DOHH2 (cell line): ENCODE results near the gene PDE2A.

Experiments used
- H3F3A ChIP-seq: fragments of 200-600 bp; sonication (generic), shearing (Covaris generic); 2 replicates; pipeline ENCODE4 v1.6.0; 2016; ENCODE audit warnings: antibody characterized with exemption, mild to moderate bottlenecking; ENCODE audit not compliant: control insufficient read depth, insufficient read depth
- H3K27ac ChIP-seq: fragments of 200-600 bp; sonication (generic); 2 replicates; pipeline ENCODE4 v1.5.1; 2014; ENCODE audit warnings: low read depth, mild to moderate bottlenecking, low read length, moderate library complexity
- H3K27me3 ChIP-seq: fragments of 200-600 bp; sonication (generic); 2 replicates; pipeline ENCODE4 v1.6.1; 2014; ENCODE audit warnings: mild to moderate bottlenecking, low read length, mixed read lengths; ENCODE audit not compliant: control insufficient read depth
- H3K36me3 ChIP-seq: fragments of 200-600 bp; sonication (generic); 2 replicates; pipeline ENCODE4 v1.6.1; 2014; ENCODE audit warnings: mild to moderate bottlenecking, low read length, moderate library complexity, mixed read lengths; ENCODE audit not compliant: control insufficient read depth
- H3K4me1 ChIP-seq: fragments of 200-600 bp; sonication (generic); 2 replicates; pipeline ENCODE4 v1.6.1; 2014; ENCODE audit warnings: mild to moderate bottlenecking, low read length, mixed read lengths; ENCODE audit not compliant: control insufficient read depth
- H3K4me2 ChIP-seq: fragments of 200-600 bp; sonication (generic); 2 replicates; pipeline ENCODE4 v1.6.0; 2014; ENCODE audit warnings: mild to moderate bottlenecking, low read length, moderate library complexity
- H3K4me3 ChIP-seq: fragments of 200-600 bp; sonication (generic); 2 replicates; pipeline ENCODE4 v1.5.1; 2014; ENCODE audit warnings: mild to moderate bottlenecking, low read length, mixed read lengths
- H3K79me2 ChIP-seq: fragments of 200-600 bp; sonication (generic); 2 replicates; pipeline ENCODE4 v1.6.1; 2014; ENCODE audit warnings: mild to moderate bottlenecking, low read length, mixed read lengths; ENCODE audit not compliant: control insufficient read depth
- H3K9me2 ChIP-seq: fragments of 200-600 bp; sonication (generic); replicated peaks from 2 replicates; pipeline ENCODE4 v1.6.1; 2014; ENCODE audit warnings: mild to moderate bottlenecking, low read length, mixed read lengths; ENCODE audit not compliant: control insufficient read depth
- H3K9me3 ChIP-seq: fragments of 200-600 bp; sonication (generic); 2 replicates; pipeline ENCODE4 v1.6.1; 2014; ENCODE audit warnings: antibody characterized with exemption, low read length, mixed read lengths; ENCODE audit not compliant: control insufficient read depth, insufficient read depth
- H4K20me1 ChIP-seq: fragments of 200-600 bp; sonication (generic); 2 replicates; pipeline ENCODE4 v1.6.0; 2014; ENCODE audit warnings: low read depth, mild to moderate bottlenecking, antibody characterized with exemption, low read length, moderate library complexity; ENCODE audit not compliant: control insufficient read depth, insufficient read depth
- CTCF ChIP-seq: fragments of 200-600 bp; sonication (generic); IDR thresholded peaks from one replicate; pipeline ENCODE4 v1.5.1; 2014; ENCODE audit warnings: antibody characterized with exemption, mild to moderate bottlenecking, low read depth, low read length; ENCODE audit not compliant: poor library complexity, severe bottlenecking
- EZH2phosphoT487 ChIP-seq: fragments of 200-600 bp; sonication (generic); IDR thresholded peaks from 2 replicates; pipeline ENCODE4 v1.6.1; 2017; ENCODE audit warnings: borderline replicate concordance, mild to moderate bottlenecking, antibody characterized with exemption, low read length, moderate library complexity, mixed read lengths

PDE2A gene

GRCh38 chr11:72637926-72638325 is 36.3 kb downstream of the PDE2A start:
- no peaks in the 10 kb centered on the region for H4K20me1 ChIP-seq
- no peak overlapping the region for H3K4me2 ChIP-seq
- H3K79me2 ChIP-seq: no peaks in the 10 kb centered on the region
- no peaks in the 10 kb centered on the region for H3K9me3 ChIP-seq
- H3F3A ChIP-seq: no peaks in the 10 kb centered on the region
- no peak overlapping the region for H3K27ac ChIP-seq
- no peak for TF ChIP-seq CTCF
- TF ChIP-seq EZH2phosphoT487: no peak
- no peaks in the 10 kb centered on the region for H3K36me3 ChIP-seq
- peaks cover 42% of the 10 kb centered on the region for H3K27me3 ChIP-seq
- no peak overlapping the region for H3K4me3 ChIP-seq
- H3K9me2 ChIP-seq: no peaks in the 10 kb centered on the region
- H3K4me1 ChIP-seq: peaks cover 5% of the 10 kb centered on the region; the same call in 1 of the 2 replicates

DNA sequence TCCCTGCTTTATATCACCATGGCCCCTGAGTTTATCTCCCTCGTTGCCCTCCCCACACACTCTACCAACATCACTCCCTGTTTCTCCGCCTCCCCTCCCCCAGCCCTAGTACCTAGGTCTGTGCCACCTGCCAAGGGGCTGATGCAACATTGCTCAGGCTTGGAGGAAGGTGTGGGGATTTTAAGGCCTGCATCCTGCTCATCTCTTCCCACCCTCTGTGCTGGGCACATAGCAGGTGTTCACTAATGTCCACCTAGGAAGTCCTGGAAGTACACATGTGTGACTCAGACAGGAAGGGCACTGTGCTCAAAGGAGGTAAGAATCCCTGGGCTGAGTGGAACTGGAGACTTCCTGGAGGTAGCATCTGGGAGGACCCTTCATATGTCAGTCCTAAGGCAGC is 37.0 kb downstream of the PDE2A start:
- H3K4me3 ChIP-seq: no peak overlapping the region
- peaks cover 37% of the 10 kb centered on the region for H3K27me3 ChIP-seq
- TF ChIP-seq CTCF (no peak), EZH2phosphoT487 (no peak)
- no peak overlapping the region for H3K4me2 ChIP-seq
- no peaks in the 10 kb centered on the region for H3K4me1 ChIP-seq
- H3K9me2 ChIP-seq: no peaks in the 10 kb centered on the region
- H3F3A ChIP-seq: no peaks in the 10 kb centered on the region
- no peaks in the 10 kb centered on the region for H3K79me2 ChIP-seq
- H3K27ac ChIP-seq: no peak overlapping the region
- H3K36me3 ChIP-seq: no peaks in the 10 kb centered on the region
- no peaks in the 10 kb centered on the region for H4K20me1 ChIP-seq
- no peaks in the 10 kb centered on the region for H3K9me3 ChIP-seq

- TF ChIP-seq CTCF (no peak), EZH2phosphoT487 (no peak)
- Histone ChIP-seq H3K9me2 (no peaks in the 10 kb centered on the region), H3K9me3 (no peaks in the 10 kb centered on the region), H3K79me2 (no peaks in the 10 kb centered on the region), H3K4me2 (no peak overlapping the region), H4K20me1 (no peaks in the 10 kb centered on the region), H3K36me3 (no peaks in the 10 kb centered on the region), H3K27me3 (peaks cover 30% of the 10 kb centered on the region), H3K27ac (no peak overlapping the region), H3F3A (no peaks in the 10 kb centered on the region), H3K4me1 (no peaks in the 10 kb centered on the region), H3K4me3 (no peak overlapping the region)
These were observed 37.8 kb downstream of the PDE2A start for GRCh38 chr11:72636376-72636775.

DNA sequence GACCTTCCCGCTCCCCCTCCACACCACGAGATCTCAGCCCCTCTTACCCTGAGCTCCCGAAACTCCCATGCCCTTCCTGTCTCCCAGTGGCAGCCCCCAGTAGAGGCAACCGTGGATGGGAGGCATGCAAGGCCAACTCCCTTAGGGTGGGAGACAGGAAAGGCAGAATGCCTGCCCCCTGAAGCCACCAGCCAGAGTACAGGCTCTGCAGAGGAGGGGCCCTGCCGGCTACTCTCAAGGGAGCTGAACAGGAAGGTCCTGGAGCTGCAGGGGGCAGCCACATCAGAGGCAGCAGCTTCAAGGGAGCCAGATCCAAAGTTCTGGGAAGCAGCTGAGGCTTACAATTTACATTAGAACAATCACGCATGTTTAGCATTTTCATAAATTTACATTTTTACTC is 38.3 kb downstream of the PDE2A start:
- peaks cover 27% of the 10 kb centered on the region for H3K27me3 ChIP-seq
- no peak overlapping the region for H3K4me2 ChIP-seq
- no peaks in the 10 kb centered on the region for H3K79me2 ChIP-seq
- no peaks in the 10 kb centered on the region for H3F3A ChIP-seq
- no peak for TF ChIP-seq EZH2phosphoT487
- TF ChIP-seq CTCF: no peak
- no peaks in the 10 kb centered on the region for H3K9me2 ChIP-seq
- H4K20me1 ChIP-seq: no peaks in the 10 kb centered on the region
- no peaks in the 10 kb centered on the region for H3K4me1 ChIP-seq
- H3K27ac ChIP-seq: no peak overlapping the region
- H3K4me3 ChIP-seq: no peak overlapping the region
- no peaks in the 10 kb centered on the region for H3K9me3 ChIP-seq
- no peaks in the 10 kb centered on the region for H3K36me3 ChIP-seq
